ENCODE results near the gene NELFCD.

DNA sequence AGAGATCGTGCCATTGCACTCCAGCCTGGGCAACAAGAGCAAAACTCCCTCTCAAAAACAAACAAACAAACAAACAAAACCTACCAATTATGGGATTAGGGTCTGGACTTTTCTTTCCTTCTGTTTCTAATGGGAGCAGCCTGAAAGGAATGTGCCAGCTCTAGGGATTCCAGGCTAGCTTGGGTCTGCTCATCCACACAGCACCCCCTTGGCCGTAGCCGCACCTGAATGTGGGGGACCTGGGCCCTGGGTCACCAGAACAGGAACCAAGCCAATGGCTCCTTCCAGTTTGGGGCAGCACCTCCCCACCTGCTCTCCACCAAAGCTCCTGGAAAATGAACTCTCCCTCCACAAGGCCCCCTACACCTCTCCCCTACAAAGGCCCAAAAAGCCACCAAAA lies 19.3 kb downstream of the NELFCD start:
- TF ChIP-seq, protein P1, sequence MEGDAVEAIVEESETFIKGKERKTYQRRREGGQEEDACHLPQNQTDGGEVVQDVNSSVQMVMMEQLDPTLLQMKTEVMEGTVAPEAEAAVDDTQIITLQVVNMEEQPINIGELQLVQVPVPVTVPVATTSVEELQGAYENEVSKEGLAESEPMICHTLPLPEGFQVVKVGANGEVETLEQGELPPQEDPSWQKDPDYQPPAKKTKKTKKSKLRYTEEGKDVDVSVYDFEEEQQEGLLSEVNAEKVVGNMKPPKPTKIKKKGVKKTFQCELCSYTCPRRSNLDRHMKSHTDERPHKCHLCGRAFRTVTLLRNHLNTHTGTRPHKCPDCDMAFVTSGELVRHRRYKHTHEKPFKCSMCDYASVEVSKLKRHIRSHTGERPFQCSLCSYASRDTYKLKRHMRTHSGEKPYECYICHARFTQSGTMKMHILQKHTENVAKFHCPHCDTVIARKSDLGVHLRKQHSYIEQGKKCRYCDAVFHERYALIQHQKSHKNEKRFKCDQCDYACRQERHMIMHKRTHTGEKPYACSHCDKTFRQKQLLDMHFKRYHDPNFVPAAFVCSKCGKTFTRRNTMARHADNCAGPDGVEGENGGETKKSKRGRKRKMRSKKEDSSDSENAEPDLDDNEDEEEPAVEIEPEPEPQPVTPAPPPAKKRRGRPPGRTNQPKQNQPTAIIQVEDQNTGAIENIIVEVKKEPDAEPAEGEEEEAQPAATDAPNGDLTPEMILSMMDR (IDR thresholded peaks at IDR 0.05; ENCODE audit: low read length), result no peak
- no peak for TF ChIP-seq EZH2phosphoT487 (IDR thresholded peaks at IDR 0.05; ENCODE audit: low read length)
